Suprapubic skin (tissue), 4 donors: ENCODE measurements around the gene CD151. TPM values are rescaled to one million over a fixed set of nuclear protein-coding genes. Genes with fewer than 3 reads are reported as not detected.

Source experiments
- DNase-seq, 2 donors: peaks; one replicate each; pipeline ENCODE4 v3.0.0-alpha.2; 2019; ENCODE audit warnings: low spot score in 2 of 2
- H3K27ac ChIP-seq: fragments of 200-600 bp; sonication (generic); one replicate; pipeline ENCODE4 v1.5.1; 2019
- H3K27me3 ChIP-seq: fragments of 200-600 bp; sonication (generic); one replicate; pipeline ENCODE4 v1.5.1; 2019
- H3K36me3 ChIP-seq: fragments of 200-600 bp; sonication (generic); one replicate; pipeline ENCODE4 v1.5.1; 2019
- H3K4me1 ChIP-seq: fragments of 200-600 bp; sonication (generic); one replicate; pipeline ENCODE4 v1.5.1; 2019
- H3K4me3 ChIP-seq: fragments of 200-600 bp; sonication (generic); one replicate; pipeline ENCODE4 v1.5.1; 2019; ENCODE audit warnings: mild to moderate bottlenecking
- H3K9me3 ChIP-seq: fragments of 200-600 bp; sonication (generic); one replicate; pipeline ENCODE4 v1.5.1; 2019
- EP300 ChIP-seq: sonication (generic); formaldehyde crosslinking; IDR thresholded peaks from one replicate; pipeline ENCODE4 v1.6.1; 2017; ENCODE audit warnings: antibody characterized with exemption
- POLR2A ChIP-seq, 2 donors: fragments of 450-650 bp; IDR thresholded peaks; one replicate each; pipeline ENCODE4 v1.6.1; 2017; ENCODE audit warnings: antibody characterized with exemption in 2 of 2, mild to moderate bottlenecking in 2 of 2, moderate library complexity in 2 of 2
- POLR2AphosphoS5 ChIP-seq, 3 donors: sonication (generic); formaldehyde crosslinking; IDR thresholded peaks; one replicate each; pipeline ENCODE4 v1.6.1; 2017; ENCODE audit warnings: antibody characterized with exemption in 3 of 3
- WGBS: methylation state at CpG from one replicate; pipeline ENCODE4 v1.1.5; 2018; 5-methylcytosine and 5-hydroxymethylcytosine counted together
- total RNA-seq, 4 donors: library from RNA; depleted of rRNA; stranded (reverse); fragments of >200 nt; gene quantifications; one replicate each; pipeline ENCODE4 v1.1.0, GENCODE V29; 2016
- TF ChIP-seq, protein P1 (sequence below), 2 donors: fragments of 200-600 bp in 1 of 2; fragments of 450-650 bp in 1 of 2; sonication (generic) in 1 of 2; IDR thresholded peaks; one replicate each; pipeline ENCODE4 v1.5.1; 2016 to 2019; ENCODE audit warnings: antibody characterized with exemption in 2 of 2, mild to moderate bottlenecking in 1 of 2, moderate library complexity in 1 of 2

The CD151 gene
- total RNA-seq, 4 donors from 2014 or later, result 108 to 162 (median 150) TPM

- no peak for TF ChIP-seq POLR2AphosphoS5 (IDR thresholded peaks at IDR 0.05)
- TF ChIP-seq, protein P1, sequence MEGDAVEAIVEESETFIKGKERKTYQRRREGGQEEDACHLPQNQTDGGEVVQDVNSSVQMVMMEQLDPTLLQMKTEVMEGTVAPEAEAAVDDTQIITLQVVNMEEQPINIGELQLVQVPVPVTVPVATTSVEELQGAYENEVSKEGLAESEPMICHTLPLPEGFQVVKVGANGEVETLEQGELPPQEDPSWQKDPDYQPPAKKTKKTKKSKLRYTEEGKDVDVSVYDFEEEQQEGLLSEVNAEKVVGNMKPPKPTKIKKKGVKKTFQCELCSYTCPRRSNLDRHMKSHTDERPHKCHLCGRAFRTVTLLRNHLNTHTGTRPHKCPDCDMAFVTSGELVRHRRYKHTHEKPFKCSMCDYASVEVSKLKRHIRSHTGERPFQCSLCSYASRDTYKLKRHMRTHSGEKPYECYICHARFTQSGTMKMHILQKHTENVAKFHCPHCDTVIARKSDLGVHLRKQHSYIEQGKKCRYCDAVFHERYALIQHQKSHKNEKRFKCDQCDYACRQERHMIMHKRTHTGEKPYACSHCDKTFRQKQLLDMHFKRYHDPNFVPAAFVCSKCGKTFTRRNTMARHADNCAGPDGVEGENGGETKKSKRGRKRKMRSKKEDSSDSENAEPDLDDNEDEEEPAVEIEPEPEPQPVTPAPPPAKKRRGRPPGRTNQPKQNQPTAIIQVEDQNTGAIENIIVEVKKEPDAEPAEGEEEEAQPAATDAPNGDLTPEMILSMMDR (IDR thresholded peaks at IDR 0.05), result no peak
- no peak for TF ChIP-seq EP300
- TF ChIP-seq POLR2A (IDR thresholded peaks at IDR 0.05), result no peak
- Histone ChIP-seq H3K27me3 (no peaks in the 10 kb centered on the region), H3K4me1 (peaks cover 57% of the 10 kb centered on the region), H3K9me3 (no peaks in the 10 kb centered on the region), H3K4me3 (peak overlapping the region; percentile 98), H3K27ac (peak overlapping the region; percentile 95), H3K36me3 (peaks cover 24% of the 10 kb centered on the region)
- 43% methylated on average over 26 of the region's 36 CpGs for WGBS
- DNase-seq, result peak in 1 of 2 donors; percentile 93
These were observed 24.1 kb upstream of the CD151 start for GRCh38 chr11:808427-809286.

- H3K27me3 ChIP-seq, result no peaks in the 10 kb centered on the region
- WGBS, result 0% methylated on average over 16 of the region's 81 CpGs
- TF ChIP-seq EP300 (no peak), POLR2AphosphoS5 (IDR thresholded peaks at IDR 0.05) (peak; percentile 93 to 95 (median 94)), POLR2A (IDR thresholded peaks at IDR 0.05) (peak; percentile 73 to 92)
- TF ChIP-seq, protein P1 (IDR thresholded peaks at IDR 0.05), result no peak
These were observed 23.3 kb upstream of the CD151 start, which contains the start of gene RPLP2 for GRCh38 chr11:809287-810039. RPLP2 (plus strand) TSS chr11:809967; CDS start chr11:810235, 268 bp downstream.

GRCh38 chr11:810040-810567, 22.6 kb upstream of the CD151 start:
- Histone ChIP-seq H3K4me1 (peaks cover 43% of the 10 kb centered on the region), H3K36me3 (peaks cover 30% of the 10 kb centered on the region), H3K4me3 (peak overlapping the region; percentile 98), H3K9me3 (no peaks in the 10 kb centered on the region), H3K27me3 (no peaks in the 10 kb centered on the region), H3K27ac (peak overlapping the region; percentile 95)
- no peak for DNase-seq
- under 1% methylated on average over 24 of the region's 55 CpGs for WGBS
- no peak for TF ChIP-seq POLR2AphosphoS5 (IDR thresholded peaks at IDR 0.05)
- TF ChIP-seq EP300, result no peak
- TF ChIP-seq POLR2A (IDR thresholded peaks at IDR 0.05), result no peak
- TF ChIP-seq, protein P1 (IDR thresholded peaks at IDR 0.05), result no peak

More at GRCh38 chr11:809287-810039, 23.3 kb upstream of the CD151 start, which contains the start of gene RPLP2:
- peak within 1 kb of the TSS; percentile 98 for H3K4me3 ChIP-seq
- DNase-seq, result peak; percentile 99 to 100
- peaks cover 30% of the 10 kb centered on the region for H3K36me3 ChIP-seq
- peaks cover 49% of the 10 kb centered on the region for H3K4me1 ChIP-seq
- H3K9me3 ChIP-seq, result no peaks in the 10 kb centered on the region
- peak within 1 kb of the TSS; percentile 95 for H3K27ac ChIP-seq

DNA sequence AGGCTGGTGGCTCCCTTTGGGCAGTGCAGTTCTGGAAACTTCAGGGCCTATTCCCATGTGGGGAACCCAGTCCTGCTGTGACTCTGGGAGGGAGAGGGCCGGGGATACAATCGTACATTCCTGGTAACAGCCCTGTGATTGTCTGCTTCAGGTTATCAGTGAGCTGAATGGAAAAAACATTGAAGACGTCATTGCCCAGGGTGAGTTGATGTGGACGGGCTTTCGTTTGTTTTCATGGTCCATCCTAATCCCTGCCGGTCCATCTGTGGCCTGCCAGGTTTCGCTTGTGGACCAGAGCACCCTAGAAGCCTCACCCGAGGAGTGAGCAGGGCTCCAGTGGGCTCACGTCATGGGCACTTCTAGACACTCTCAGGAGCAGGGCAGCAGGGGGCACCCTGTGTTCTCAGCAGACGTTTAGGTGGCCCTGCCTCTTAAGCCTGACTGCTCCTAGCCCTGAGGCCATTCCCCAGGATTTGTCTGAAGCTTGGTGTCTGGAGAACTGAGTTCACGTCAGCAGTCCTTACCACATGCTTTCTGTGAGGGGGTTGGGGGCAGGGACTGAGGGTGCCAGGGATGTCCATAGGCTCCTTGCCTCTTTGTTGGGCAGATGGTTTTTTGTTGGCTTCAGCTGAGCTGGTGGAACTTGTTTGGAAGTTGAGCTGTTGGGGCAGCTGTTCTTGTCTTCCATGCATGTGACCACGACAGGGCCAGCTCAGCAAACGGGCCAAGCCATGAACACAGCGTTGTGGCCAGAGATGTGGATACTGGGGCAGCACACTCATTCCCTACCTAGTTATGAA, 21.1 kb upstream of the CD151 start:
- Histone ChIP-seq H3K27ac (peak overlapping the region; percentile 34), H3K27me3 (no peaks in the 10 kb centered on the region), H3K4me1 (peaks cover 35% of the 10 kb centered on the region), H3K36me3 (peaks cover 30% of the 10 kb centered on the region), H3K9me3 (no peaks in the 10 kb centered on the region), H3K4me3 (peak overlapping the region; percentile 98)
- no peak for TF ChIP-seq EP300
- TF ChIP-seq, protein P1 (IDR thresholded peaks at IDR 0.05), result no peak
- no peak for TF ChIP-seq POLR2AphosphoS5 (IDR thresholded peaks at IDR 0.05)
- TF ChIP-seq POLR2A (IDR thresholded peaks at IDR 0.05), result no peak
- WGBS, result 74% methylated on average over 10 of the region's 14 CpGs
- no peak for DNase-seq
